GM18508 (cell line): ENCODE data around the gene SPRED1.
"Not testable (repeated sequence)": the region's sequence is repeated elsewhere in the genome, so short reads cannot be mapped to it uniquely, and the experiment has no call there.

ENCODE experiments used
- ATAC-seq: cut with Tn5 transposase; IDR thresholded peaks from one replicate; pipeline ENCODE4 v1.9.1; 2021; ENCODE audit warnings: moderate number of reproducible peaks; ENCODE audit not compliant: insufficient read depth, unreplicated experiment

The SPRED1 gene

DNA sequence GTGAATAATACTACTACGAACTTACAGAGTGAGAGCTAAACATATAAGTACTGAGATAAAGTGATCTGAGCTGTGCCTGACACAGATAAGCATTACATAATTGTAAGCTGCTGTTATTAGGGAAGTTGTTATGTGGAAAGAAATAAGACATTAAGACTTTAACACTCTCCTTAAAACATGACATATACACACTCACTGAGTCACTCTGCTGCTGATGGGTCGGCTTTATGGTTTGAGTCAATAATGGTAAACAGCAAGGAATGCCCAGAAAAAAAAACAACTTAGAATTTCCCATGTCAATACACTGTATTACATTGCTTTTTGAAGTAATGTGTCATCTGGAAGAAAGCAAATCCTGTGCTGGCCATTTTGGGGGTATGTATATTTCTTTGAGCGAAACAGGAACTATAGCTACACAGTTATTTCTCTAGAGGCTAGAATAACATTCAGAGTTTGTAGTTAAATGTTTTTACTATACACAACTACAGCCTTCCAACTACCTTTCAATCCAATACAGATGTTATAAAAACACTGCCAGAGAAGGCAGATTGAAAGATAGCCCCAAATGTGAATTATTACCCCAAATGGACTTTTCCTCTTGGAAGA is 22.8 kb upstream of the SPRED1 start:
- ATAC-seq = no peak

DNA sequence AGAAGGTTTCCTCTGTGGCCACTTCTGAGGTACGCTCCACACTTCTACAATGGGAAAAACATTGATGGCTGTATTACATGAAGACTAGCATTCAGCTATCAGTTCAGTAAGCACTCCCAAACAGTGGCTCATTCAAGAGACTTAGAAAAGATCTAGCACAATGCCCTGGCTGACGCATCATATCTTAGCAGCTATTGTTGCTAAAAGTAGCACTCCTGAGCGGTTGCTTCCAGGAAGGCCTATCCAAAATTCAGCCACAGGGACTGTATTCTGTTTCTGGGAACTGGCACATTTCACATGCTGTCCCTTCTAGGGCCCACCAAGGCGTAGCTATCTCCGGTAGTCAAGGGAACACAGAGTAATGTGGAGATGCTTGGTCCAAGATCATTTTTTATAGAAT is 21.2 kb upstream of the SPRED1 start:
- ATAC-seq = no peak

DNA sequence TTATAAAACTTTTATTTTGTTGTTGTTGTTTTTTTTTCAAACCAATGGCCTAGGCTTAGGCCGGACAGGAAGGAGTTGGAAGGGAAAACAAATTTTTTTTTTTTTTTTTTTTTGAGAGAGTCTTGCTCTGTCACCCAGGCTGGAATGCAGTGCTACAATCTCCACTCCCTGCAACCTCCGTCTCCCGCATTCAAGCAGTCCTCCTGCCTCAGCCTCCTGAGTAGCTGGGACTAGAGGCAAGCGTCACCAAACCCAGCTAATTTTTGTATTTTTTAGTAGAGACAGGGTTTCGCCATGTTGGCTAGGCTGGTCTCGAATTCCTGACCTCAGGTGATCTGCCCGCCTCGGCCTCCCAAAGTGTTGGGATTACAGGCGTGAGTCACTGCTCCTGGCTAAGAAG is 15.6 kb upstream of the SPRED1 start:
- ATAC-seq = not testable (repeated sequence)

DNA sequence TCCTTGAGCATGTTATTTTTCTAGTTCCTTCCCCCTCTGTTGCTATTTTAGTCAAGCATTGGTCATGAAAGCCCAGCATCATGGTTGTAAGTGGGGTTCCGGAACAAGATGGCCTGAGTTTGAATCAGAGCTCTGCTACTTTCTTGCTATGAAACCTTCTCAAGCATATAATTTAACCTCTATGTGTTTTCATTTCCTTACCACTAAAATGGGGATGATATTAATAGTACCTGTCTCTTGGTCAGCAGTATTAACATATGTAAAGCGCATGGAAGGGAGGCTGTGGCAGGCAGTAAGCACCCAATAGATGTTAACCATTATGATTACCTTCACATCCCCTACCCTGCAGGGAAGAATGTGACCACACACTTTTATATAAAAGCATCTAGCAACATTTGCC is 14.3 kb upstream of the SPRED1 start:
- ATAC-seq = no peak

DNA sequence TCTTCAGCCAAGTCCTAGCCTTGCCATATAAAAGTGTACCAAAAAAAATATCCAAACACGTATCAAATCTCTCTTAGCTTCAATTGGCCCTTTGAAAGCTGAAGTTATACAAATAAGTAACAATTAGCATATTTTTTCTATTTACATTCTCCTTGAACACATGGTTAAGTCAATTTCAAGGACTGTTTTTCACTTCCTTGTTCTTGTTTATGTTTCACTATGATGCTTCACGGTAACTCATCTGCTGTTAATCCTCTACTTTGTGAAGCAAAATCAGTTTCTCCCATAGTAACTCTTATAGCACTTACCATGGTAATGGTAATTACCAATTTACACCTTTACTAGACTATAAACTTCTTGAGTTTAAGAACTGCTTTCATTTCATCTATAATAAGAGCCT is 10.6 kb upstream of the SPRED1 start:
- ATAC-seq = peak; percentile 87

DNA sequence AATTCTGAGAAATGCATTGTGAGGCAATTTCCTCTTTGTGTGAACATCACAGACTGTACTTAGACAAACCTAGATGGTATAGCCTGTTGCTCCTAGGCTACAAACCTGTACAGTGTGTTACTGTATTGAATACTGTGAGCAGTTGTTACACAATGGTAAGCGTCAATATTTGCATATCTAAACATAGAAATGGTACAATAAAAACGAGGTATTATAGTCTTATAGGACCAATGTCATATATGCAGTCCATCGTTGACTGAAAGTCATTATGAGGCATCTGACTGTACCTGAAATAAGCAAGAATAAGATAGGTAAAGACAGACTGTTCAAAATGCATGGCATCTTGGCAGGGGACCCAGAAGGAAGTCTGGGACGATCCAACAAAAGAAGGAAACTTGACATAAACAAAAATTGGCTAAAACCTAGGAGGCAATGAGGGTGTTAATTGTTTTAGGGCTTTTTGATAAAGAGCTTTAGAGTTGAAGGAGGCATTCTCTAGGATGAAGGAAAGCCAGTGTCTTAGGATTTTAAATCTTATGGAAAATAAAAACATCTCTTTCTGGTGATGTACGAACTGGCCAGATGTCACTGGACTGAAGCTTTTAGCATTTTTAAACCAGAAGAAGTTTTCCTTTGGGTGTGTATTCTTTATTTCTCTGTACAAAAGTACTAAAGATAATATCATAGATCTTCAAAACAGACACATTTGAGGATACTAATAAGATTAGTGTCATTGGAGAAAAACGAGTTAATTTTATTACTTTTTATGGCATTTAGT is 9.2 kb upstream of the SPRED1 start:
- ATAC-seq = no peak

DNA sequence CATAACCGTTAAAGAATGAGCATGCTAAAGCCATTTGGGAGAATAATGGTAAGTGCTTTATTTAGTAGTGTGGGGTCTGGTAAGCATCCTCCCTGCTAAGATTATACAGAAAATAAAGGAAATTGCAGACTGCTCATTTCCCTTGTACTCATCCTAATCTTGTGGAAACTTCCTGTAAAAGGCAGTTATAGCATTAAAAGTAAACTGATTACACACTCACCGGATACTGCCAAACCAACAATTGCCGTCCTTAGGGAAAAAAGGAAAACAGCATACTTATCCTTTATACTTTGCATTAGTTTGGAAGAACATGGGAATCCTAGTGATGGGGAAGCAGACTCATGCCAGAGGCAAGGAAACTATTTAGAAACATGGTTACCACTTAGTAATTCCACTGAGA is 5.3 kb upstream of the SPRED1 start:
- no peak for ATAC-seq

DNA sequence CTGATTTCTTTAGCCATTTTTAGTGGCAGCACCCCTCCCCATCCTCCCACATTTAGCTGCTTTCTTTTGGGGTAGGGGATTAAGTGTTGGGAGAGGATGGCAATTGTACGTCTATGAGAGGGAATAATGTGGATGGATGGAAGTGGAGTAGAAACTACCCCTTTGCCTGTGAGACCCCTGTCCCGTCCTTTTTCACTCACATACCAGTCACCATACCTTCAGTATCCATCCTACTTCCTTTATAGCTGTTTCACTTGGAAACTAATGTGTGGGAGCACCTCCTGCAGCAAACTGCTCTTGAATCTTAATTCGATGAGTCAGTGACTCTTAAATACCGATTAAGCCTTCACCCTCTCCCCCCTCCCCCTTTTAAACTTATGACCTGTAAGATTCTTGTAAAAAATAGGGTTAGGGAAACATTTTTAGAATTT is 730 bp downstream of the SPRED1 start:
- ATAC-seq = no peak

DNA sequence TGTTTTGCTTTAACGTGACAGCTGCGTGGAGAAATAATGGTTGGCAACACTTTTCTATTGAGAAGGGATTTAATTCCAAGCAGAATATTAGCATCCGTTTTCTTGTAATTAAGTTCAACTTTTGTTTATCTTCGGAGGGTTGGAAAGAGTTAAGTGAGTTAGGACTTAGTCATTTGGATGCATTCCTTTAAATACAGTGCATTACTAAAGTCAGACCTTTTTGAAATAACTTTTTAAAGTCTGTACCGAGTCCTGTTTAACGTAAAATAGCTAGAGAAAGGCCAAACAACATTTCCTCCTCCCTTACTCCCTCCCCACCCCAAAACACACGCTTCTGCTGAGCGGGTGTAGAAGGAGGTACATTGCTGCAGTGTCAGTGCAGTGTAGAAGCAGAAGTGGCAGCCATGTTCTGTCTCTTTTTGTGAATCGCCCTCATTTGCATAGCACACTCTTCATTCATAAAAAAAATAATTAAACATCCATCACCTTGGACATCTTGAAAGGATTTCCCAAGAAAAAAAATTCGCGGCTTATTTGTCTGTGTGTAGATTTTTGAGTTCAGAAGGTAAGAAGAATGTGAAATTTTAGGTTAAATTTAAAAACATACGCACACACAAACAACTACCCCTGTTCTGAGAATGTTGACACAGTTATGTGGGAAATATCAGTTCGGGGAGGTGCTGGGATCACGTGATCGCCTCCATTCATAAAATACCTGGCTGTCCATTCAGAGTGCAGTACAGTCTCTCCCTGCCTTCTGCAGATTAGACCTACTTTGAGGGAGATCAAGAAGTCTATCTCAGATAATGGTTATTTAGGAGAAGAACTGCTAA is 1.6 kb downstream of the SPRED1 start:
- peak; percentile 45 for ATAC-seq

DNA sequence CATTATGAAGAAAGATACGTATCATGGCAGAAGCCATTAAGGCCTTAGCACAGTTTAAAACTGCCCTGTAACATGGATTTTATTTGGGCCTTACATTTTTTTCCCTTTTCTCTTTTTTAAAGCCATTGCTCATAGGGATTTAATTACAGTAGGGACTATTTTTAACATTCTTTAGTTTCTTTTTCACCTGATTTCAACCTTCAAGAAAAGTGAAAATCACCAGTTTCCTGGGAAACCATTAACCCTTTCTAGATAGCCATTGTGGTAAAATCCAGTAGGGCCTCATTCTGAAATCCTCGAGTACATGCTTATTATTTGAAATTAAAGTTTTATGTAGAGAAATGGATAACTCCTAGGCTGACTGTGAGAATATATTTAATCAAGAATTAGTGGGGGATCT is 3.1 kb downstream of the SPRED1 start:
- no peak for ATAC-seq

DNA sequence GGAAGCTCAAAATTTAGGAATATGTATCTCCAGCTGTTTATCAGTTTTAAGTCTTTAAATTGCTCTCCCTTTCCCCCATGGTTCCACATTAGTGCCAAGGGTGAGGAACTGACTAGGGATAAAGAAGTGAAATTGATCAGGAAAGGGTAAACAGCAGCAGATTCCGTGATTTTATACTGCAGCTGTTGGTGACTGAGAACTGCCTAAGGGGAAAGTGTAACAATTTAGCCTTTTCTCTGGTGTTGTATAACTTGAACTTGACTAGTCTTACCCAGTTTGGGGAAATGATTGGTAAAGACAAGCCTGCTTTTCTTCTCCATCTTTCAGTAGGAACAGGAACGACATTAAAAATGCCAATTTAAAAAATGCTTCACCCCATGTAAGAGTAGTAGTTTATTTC is 5.0 kb downstream of the SPRED1 start:
- no peak for ATAC-seq

DNA sequence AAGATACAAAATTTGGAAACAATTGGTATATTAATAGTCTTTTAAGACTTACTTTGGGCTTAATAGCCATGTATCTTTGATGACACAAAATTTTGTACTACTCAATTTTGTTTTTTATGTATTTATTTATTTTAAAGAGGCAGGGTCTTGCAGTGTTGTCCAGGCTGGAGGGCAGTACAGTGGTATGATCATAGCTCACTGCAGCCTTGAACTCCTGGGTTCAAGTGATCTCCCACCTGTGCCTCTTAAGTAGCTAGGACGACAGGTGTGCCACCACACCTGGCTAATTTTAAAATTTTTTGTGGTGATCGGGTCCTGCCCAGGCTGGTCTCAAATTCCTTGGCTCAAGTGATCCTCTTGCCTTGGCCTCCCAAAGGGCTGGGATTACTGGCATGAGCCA is 6.5 kb downstream of the SPRED1 start:
- no peak for ATAC-seq

DNA sequence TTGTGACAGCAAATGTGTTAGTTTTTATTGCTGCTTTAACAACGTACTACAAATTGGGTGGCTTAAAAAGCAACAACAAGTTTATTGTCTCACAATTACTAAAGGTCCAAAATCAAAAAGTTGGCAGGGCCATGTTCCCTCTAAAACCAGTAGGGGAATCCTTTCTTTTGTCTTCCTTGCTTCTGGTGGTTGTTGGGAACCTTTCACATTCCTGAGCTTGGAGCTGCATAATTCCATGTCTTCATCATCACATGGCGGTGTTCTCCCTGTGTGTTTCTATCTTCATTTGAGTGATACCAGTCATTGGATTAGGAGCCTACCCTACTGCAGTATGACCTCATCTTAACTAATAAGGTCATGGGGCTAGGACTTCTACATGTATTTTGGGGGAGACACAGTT is 7.4 kb downstream of the SPRED1 start:
- no peak for ATAC-seq

DNA sequence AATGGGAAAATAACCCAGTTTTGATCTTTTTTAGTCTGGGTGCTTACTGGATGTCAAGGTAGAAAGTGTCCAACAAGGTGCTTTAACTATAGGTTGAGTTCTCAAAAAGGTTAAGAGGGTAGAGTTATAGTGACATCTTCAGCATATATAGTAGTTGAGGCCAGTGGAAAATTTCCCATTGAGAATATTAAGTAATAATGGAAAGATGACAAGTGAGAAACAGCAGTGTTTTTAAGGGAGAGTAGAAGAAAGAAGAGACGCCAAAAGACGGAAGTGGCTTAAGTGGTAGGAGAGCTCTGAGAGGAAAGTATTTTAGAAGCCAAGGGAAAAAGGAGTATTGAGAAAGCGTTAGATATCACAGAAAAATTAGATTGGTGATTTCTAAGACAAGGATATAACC is 10.6 kb downstream of the SPRED1 start:
- ATAC-seq = no peak

DNA sequence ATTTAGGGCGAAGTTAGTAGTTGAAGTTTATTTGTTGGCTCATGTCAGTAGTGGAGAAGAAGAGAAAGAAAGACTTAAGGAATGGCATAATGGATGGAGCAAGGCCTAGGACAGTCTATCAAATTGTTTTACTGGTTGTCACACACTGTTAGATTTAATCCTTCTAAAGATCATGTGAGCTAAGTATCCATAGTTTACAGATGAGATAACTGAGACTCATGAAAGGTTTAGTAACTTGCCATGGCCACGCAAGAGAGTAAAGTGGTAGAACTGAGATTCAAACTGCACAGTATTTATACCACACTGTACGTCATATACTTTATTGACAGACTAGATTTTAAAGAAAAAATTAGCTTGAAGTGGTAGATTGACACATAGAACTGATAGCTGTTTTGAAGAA is 11.4 kb downstream of the SPRED1 start:
- ATAC-seq = no peak

DNA sequence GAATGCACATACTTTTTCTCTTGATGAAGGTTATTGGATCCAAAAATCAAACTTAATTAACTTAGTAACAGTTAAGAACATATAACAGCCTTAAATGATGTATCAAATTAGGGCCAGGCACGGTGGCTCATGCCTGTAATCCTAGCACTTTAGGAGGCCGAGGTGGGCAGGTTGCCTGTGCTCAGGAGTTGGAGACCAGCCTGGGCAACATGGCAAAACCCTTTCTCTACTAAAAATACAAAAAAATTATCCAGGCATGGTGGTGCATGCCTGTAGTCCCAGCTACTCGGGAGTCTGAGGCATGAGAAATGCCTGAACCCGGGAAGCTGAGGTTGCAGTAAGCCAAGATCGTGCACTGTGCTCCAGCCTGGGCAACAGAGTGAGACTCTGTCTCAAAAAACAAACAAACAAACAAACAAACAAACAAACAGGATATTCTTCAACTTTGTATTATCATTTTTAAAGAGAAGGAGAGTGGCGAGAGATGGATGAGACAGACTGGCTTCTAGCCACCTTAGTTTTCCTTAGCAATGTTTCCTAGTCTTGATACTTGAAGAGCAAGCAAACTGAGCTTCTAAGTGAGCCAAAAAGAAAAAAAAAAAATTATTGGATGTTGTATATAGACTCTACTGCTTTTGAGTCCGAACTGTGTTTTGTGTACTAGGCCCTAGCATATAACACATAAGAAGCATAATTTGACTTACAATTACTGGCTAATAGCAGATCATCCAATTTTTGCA is 13.8 kb downstream of the SPRED1 start:
- no peak for ATAC-seq

DNA sequence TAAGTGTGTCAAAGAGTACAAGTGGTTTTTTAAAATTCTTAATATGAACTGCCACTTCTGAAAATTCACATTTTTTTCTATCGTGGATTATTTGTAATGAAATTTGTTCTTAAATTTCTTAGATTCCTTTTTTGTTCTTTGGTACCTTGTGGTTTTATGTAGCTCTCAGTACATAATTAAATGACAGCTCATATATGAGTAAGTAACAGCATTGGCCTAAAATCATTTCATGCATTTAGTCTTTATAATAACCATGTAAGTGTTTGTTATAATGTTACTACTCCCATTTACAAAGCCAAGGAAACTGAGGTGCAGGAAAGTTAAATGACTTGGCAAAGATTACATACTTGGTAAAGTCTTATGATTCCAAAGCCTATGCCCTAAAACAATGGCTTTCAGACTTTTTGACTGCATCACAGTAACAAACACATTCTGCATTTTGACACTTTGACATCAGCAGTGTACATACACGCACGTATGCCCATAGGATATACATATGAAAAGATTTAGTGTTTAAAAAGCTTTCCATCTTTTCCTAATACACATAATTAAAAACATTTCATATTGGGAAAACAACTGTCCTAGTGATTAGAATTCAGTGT is 14.9 kb downstream of the SPRED1 start:
- no peak for ATAC-seq

DNA sequence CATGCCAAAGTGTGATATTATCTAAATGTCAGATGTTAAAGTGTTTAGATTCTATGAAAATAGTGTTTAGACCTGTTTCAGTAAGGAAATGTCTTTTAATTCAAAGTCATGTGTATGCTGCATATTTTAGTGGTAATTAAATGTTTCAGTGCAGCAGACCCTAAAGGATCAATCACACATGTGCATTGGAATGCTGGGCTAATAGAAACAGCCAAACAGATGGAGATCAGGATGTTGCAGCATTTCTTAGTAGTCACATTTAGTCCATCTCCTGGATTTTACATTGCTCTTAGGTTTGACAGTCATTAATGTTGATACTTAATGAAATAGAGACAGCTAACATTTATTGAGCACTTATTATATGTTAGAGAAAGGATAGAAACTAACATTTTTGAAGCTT is 18.5 kb downstream of the SPRED1 start:
- ATAC-seq = no peak

DNA sequence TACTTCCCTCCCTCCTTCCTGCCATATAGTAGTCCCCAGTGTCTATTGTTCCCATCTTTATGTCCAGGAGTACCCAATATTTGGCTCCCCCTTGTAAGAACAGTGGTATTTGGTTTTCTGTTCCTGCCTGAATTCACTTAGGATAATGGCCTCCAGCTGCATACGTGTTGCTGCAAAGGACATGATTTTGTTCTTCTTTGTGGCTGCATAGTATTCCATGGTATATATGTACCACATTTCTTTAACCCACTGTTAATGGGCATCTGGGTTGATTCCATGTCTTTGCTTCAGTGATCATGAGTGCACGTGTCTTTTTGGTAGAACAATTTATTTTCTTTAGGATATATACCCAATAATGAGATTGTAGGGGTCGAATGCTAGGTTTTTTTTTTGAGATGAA is 19.3 kb downstream of the SPRED1 start:
- ATAC-seq = no peak

DNA sequence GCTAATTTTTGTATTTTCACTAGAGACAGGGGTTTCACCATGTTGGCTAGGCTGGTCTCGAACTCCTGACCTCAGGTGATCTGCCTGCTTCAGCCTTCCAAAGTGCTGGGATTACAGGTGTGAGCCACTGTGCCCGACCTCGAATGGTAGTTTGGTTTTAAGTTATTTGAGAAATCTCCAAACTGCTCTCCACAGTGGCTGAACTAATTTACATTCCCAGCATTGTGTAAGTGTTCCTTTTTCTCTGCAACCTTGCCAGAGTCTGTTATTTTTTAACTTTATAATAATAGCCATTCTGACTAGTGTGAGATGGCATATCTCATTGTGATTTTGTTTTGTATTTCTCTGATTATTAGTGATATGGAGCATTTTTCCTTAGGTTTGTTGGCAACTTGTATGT is 19.8 kb downstream of the SPRED1 start:
- ATAC-seq = not testable (repeated sequence)
